Measurements from ENCODE around the gene SEMA4B.

GRCh38 chr15:90264671-90265070 lies 63.5 kb downstream of the SEMA4B start:
- TF ChIP-seq EZH2phosphoT487 (IDR thresholded peaks at IDR 0.05; ENCODE audit: unreplicated experiment) (no peak), CTCF (conservative IDR thresholded peaks at IDR 0.05; ENCODE audit: low read depth in 2 of 2) (no peak)

All from GM23338 (cell line).